OCI-LY7 (cell line): Measurements from ENCODE around the gene PLXNA1.

ENCODE experiments used
- CTCF ChIP-seq: fragments of 200-600 bp; sonication (generic); conservative IDR thresholded peaks from 2 replicates; pipeline ENCODE4 v1.5.1; 2014; ENCODE audit warnings: mild to moderate bottlenecking, antibody characterized with exemption, low read length, moderate library complexity, mixed read lengths
- EZH2phosphoT487 ChIP-seq: fragments of 200-600 bp; sonication (generic); IDR thresholded peaks from 2 replicates; pipeline ENCODE4 v1.6.1; 2018; ENCODE audit warnings: low read depth, borderline replicate concordance, mild to moderate bottlenecking, mixed run types, antibody characterized with exemption, low read length, moderate library complexity, mixed read lengths

DNA sequence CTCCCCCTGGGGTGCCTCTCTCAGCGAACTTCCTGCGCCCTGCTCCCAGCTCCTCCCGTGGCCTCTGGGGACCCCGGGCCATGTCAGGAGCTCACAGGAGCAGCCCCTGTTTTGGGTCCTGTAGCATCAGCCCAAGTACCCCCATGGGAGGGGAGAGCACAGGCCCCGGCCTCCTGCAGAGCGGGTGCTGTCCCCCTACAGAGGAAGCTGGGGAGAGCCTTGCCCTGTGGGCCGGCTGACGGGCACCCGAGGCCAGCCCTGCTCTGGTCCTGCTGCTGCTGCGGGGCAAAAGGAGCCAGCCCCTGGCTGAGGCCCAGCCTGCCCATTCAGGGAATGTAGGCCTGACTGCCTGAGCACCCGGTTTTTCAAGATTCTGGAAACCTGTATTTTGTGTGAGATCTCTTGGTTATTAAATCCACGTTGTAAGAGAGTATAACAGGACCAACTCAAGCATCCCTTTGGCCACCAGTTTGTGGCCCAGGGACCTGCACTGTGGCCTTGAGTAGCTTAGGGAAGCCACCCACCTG lies 12.4 kb downstream of the PLXNA1 start:
- TF ChIP-seq CTCF (no peak), EZH2phosphoT487 (no peak)
